GM18520 (cell line): ENCODE data around the gene RAD51.

Experiments used
- ATAC-seq: cut with Tn5 transposase; IDR thresholded peaks from one replicate; pipeline ENCODE4 v1.9.1; 2021; ENCODE audit not compliant: unreplicated experiment

Gene RAD51

GRCh38 chr15:40762919-40763800 lies 68.2 kb downstream of the RAD51 start:
- no peak for ATAC-seq

- ATAC-seq = no peak
Measured at GRCh38 chr15:40763801-40764628, 69.0 kb downstream of the RAD51 start, which contains the start of gene GCHFR. Gene GCHFR (plus strand): TSS chr15:40764068. CDS start chr15:40764181, 113 bp downstream.

- no peak for ATAC-seq
Measured at GRCh38 chr15:40764629-40765103, 69.7 kb downstream of the RAD51 start.

- ATAC-seq = no peak
Measured at GRCh38 chr15:40766194-40766815, 71.3 kb downstream of the RAD51 start.

GRCh38 chr15:40766906-40767837 lies 72.2 kb downstream of the RAD51 start:
- no peak for ATAC-seq

GRCh38 chr15:40767838-40768500 lies 73.0 kb downstream of the RAD51 start:
- ATAC-seq = no peak

GRCh38 chr15:40768521-40769273 lies 73.7 kb downstream of the RAD51 start:
- ATAC-seq = no peak

- no peak for ATAC-seq
Measured at GRCh38 chr15:40769274-40770146, 74.5 kb downstream of the RAD51 start, which contains the start of gene C15orf62. Gene C15orf62 (plus strand): TSS chr15:40769980. CDS start chr15:40770496, 516 bp downstream.

- no peak for ATAC-seq
Measured at GRCh38 chr15:40770147-40770721, 75.3 kb downstream of the RAD51 start.

GRCh38 chr15:40771242-40771641 lies 76.3 kb downstream of the RAD51 start:
- no peak for ATAC-seq

- ATAC-seq = no peak
Measured at GRCh38 chr15:40772014-40772413, 77.0 kb downstream of the RAD51 start.

GRCh38 chr15:40773496-40773895 lies 78.5 kb downstream of the RAD51 start:
- ATAC-seq = no peak

- no peak for ATAC-seq
Measured at GRCh38 chr15:40773902-40774301, 78.9 kb downstream of the RAD51 start.

GRCh38 chr15:40775007-40775406 lies 80.0 kb downstream of the RAD51 start:
- ATAC-seq = no peak

- ATAC-seq = no peak
Measured at GRCh38 chr15:40775740-40776536, 81.0 kb downstream of the RAD51 start.

- ATAC-seq = no peak
Measured at GRCh38 chr15:40776537-40777141, 81.7 kb downstream of the RAD51 start.
